Stomach (tissue), 4 donors: Measurements from ENCODE around the gene NRG3.

ENCODE experiments used
- POLR2A ChIP-seq, 4 donors: fragments of 450-650 bp; IDR thresholded peaks; one replicate each; pipeline ENCODE4 v1.6.1; 2016; ENCODE audit warnings: antibody characterized with exemption in 4 of 4, control low read depth in 2 of 4, mild to moderate bottlenecking in 1 of 4, moderate library complexity in 1 of 4
- POLR2AphosphoS5 ChIP-seq, 3 donors: sonication (generic); formaldehyde crosslinking; IDR thresholded peaks; one replicate each; pipeline ENCODE4 v1.6.1; 2016; ENCODE audit warnings: antibody characterized with exemption in 3 of 3
- TF ChIP-seq, protein P1 (sequence below), 7 experiments: fragments of 450-650 bp in 4 of 7; fragments of 200-600 bp in 3 of 7; sonication (generic) in 3 of 7; IDR thresholded peaks; one replicate each; pipeline ENCODE4 v1.5.1; 2016 to 2019; ENCODE audit warnings: antibody characterized with exemption in 7 of 7, control low read depth in 2 of 7, mild to moderate bottlenecking in 1 of 7

GRCh38 chr10:81848514-81848913, 26.5 kb upstream of the NRG3 start:
- TF ChIP-seq, protein P1, sequence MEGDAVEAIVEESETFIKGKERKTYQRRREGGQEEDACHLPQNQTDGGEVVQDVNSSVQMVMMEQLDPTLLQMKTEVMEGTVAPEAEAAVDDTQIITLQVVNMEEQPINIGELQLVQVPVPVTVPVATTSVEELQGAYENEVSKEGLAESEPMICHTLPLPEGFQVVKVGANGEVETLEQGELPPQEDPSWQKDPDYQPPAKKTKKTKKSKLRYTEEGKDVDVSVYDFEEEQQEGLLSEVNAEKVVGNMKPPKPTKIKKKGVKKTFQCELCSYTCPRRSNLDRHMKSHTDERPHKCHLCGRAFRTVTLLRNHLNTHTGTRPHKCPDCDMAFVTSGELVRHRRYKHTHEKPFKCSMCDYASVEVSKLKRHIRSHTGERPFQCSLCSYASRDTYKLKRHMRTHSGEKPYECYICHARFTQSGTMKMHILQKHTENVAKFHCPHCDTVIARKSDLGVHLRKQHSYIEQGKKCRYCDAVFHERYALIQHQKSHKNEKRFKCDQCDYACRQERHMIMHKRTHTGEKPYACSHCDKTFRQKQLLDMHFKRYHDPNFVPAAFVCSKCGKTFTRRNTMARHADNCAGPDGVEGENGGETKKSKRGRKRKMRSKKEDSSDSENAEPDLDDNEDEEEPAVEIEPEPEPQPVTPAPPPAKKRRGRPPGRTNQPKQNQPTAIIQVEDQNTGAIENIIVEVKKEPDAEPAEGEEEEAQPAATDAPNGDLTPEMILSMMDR (IDR thresholded peaks at IDR 0.05): no peak
- TF ChIP-seq POLR2A (IDR thresholded peaks at IDR 0.05) (no peak), POLR2AphosphoS5 (IDR thresholded peaks at IDR 0.05) (no peak)
